GM18858 (cell line): ENCODE data around the gene BIK.

Experiments used
- ATAC-seq: cut with Tn5 transposase; IDR thresholded peaks from one replicate; pipeline ENCODE4 v1.9.1; 2021; ENCODE audit not compliant: unreplicated experiment

BIK gene

DNA sequence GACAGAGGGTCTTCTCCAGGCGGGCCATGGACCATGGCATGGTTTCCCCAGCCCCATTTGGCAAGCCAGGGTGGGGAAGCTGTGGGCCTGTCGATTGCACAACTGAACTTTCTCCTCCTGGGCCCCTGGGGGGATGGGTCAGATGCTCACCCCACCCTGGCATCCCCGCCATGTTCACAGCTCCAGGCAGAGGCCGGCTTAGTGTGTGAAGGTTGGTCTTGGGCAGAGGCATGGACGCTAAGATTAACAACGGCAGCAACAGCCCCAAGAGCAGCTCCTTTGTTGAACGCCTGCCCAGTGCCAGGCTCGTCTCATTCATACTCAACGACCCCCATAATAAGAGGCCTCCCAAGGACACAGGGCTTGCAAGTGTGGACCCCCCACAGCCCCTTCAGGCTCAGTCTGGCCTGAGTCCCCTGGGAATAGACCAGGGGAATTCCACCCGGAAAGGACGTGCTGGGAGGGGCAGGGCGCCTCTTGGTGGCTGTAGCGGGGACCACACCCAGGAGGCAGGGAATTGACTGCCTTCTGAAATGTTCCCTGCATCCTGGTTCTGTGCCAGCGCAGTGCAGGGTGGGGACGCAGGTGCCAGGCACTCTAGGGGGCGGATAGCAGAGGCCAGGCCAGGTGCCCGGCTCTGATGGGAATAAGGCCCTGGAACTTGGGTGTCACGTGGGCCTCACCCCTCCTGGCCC is 49.1 kb downstream of the BIK start:
- no peak for ATAC-seq

DNA sequence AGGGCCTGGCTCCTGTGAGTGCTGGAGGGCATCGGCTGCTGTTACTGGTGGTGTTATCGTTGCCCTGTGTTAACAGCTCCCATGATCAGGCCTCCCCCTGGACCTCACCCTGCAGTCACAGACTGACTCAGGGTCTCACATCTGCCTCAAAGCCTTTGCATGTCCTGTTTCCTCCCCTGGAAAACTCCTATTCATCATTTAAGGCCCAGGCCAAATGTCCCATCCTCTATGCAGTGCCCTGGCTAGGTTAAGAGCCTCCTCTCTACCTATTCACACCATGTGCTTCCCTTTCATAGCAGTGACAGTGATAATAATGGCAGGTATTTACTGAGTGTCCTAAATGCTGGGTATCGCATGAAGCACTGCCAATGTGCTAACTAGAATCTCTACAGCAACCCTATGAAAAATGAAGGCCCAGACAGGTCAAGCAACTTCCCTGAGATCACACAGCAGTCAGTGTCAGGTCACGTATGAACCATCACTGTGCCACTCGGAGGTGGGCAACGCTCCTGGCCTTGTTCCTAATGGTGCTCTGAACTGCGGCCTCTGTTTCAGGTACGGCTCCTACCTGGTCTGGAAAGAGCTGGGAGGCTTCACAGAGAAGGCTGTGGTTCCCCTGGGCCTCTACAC is 50.1 kb downstream of the BIK start:
- no peak for ATAC-seq

DNA sequence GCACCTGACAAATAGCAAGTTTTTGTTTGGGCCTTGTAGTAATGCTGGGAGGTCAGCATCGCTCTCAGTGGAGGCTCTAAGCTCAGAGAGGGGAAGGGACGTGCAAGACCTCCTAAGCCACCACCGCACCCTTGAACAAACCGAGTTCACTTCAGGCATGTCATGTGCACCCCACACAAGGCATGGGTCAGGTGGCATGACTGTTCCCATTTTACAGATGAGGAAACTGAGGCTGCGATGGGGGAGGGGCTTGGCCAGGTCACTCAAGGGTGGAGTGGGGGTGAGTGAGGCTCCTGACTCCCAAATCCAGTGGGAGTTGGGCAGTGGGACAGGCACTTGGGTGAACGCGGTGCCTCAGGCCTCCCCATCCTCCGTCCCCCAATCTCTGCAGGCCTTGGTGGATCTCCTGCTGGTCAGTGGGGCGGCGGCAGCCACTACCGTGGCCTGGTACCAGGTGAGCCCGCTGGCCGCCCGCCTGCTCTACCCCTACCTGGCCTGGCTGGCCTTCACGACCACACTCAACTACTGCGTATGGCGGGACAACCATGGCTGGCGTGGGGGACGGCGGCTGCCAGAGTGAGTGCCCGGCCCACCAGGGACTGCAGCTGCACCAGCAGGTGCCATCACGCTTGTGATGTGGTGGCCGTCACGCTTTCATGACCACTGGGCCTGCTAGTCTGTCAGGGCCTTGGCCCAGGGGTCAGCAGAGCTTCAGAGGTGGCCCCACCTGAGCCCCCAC is 52.0 kb downstream of the BIK start:
- no peak for ATAC-seq

DNA sequence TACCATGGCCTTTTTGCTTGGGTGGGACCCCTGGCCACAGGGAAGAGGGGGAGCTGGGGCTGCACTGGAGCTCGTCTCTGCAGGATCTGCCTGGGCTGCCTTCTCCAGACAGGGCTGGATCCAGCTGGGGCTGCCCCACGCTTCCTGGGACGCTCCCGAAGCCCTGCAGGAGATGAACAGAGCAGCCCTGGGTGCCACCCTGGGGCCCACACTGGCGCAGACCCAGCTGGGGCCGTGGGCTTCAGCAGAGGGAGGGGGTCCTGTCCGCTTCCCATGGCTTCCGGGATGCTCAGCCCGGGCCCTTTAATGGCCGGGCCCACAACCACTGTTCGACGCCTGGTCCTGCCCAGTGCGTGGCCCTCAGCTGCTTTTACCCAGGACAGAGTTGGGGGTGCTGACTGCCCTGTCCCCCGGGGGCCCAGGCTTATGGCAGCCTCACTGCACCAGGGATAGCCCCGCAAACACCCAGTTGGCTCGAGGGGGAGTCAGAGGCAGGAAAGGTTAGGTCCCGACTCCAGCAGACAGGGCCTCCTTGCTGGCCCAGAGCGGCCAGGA is 52.8 kb downstream of the BIK start:
- ATAC-seq: no peak

DNA sequence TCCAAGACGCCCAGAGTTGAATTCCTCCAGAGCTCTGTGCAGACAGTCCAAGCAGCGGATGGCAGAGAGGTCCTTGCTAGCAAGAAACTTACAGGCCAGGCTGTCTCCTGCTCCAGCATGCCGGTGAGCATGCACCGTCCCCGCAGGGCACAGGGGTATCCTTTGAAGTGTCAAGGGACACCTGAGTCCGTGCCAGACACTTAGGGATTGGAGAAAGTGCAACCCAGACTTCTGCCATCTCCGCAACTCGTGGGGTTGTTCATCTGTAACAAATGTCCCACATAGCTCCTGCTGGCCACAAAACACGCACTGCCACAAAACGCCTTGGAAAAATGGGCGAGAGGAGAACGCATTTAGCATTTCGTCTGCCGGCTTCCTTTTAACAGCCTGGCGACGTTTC is 54.1 kb downstream of the BIK start:
- no peak for ATAC-seq

DNA sequence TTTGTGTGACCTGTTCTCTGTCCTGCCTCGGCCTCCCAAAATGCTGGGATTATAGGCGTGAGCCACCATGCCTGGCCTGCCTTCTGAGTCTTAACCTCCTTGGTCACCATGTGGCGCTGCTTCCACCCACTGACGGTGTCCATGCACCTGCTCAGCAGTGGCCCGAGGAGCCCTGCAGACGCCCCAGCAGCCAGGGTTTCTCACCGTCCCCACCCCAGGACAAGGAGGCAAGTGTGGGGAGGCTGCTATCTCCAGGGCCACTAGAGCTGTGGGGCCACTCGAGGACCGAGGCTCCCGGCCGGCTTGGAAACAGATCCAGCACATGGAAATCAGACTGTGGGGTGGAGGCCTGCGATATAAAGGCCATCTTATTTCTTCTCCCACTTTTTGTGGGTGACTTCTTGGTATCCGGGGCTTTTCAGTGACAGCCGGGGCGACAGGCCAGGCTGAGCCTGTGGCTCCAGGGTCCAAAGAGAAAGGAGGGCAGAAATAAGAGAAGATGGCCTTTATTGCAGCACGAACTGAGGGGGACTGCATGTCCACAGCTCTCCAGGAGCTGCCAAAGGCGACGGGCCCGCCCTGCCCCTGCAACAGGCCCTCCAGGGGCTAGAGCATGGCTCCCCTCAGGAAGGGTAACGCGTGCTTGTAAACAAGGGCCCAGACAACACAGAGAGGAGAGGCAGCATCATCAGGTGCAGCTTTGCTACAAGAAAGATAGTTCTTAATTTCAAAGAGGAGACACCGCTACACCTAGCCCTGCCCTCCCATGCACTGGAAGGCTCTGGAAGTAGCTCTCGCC is 55.8 kb downstream of the BIK start:
- ATAC-seq: no peak

DNA sequence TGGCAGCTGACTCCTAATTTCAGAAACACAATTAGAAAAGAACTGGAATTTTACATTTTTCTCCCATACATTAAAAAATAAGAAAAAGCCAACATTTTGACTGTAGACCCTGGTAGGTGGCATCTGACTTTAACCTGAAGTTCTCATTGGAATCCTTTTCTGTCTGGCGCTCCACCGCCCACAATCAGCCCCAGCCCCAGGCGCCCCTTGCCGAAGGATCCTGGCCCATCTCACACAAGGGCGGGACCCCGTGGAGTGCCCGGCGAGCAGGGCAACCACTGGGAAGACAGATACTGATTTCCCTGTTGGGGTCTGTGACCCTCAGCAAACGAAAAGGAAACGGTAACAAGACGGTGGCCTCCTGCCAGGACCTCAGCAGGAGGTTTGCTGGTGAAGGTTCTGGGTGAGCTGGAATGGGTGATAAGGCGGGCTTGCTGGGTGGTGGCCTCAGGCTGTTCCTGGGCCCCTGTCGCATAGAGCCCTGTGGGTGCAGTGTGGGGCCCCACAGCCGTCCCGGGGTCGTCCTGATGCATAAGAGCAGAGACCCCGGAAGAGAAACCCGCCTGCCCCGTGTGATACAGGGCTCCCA is 56.5 kb downstream of the BIK start:
- no peak for ATAC-seq

DNA sequence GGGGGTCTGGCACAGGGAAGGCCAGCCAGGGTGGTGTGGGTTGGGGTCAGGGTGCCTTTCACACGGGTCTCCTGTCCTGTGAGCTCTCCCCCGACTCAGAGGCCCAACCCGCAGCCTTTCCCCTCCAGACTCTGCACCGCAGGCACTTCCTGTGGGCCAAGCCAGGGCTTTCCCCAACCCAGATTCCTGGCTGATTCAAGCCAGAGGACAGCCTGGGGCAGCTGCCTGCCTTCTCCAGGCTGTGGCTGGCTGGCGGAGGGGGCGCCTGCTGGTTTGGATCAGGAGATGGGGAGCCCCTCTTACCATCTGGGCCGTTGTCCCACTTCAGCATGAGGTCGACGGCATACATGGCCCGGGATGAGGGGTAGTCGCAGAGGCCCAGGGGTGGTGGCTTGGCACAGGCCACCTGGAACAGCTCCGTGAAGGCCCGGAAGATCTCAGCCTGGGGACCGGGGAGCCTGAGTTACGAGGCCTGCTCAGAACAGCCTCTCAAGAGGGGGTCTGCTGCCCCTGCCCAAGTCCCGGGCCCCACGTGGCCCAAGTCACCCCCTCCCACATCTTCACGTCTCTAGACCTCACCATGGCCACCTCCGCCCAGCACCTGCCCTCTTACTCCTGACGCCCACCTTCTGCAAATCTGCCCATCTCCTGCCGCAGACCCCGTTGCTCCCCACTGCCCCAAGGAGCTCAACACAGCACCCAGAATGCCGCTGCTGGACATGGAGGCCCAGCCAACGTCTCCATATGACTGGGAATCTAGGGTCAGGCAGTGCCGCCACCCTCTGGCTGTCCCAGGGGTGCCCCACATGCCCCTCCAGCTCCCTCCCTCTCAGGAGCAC is 58.1 kb downstream of the BIK start:
- no peak for ATAC-seq

DNA sequence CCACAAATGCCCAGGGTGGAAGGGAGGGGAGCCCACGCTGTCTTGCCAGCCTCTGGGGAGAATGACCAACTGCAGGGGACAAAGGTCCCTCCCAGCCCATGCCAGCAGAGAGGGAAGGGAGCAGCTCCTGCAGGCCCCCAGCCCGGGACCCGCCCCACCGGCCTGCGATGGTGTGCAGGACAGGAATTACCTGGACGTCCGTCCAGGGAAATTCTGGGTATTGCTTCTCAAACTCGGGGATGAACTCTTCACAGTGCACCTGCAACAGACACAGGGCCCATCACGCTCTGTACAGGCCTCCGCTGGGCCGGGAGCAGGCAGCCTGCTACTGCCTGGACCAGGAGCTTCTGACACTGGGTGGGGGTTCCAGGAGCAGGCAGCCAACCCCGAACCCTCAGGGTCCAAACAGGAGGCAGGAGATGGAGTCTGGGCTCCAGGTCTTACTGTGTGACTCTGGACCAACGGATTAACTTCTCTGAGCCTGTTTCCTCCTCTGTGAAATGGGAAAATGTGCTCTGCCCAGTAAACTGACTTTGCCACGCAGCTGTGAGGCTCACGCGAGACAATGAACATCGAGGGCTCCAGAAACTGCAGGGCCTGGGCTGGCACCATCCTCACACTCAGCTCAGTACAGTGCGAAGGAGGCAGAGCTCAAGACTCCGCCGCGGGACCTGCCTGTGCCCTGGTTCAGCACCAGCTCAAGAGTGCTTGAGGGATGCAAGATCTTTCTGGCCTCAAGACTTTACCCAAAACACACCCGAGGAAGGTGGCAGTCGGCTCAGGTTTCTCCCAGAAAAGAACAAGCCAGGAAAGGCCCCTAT is 59.0 kb downstream of the BIK start:
- no peak for ATAC-seq

DNA sequence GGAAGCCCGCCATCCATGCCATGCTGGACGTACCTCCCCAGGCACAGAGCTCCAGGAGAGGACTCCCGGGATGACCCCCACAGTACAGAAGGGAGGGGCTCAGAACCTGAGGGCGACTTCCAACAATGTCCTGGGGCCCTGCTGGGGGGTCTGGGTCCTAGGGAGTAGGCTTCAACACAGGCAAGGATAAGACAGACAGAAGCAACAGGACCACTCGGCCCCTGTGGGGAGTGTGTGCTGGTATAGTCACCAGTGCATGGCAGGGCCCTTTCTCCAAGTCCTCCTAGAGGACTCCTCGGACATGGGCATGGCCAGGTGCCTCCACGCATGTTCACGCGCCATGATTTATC is 59.6 kb downstream of the BIK start:
- ATAC-seq: no peak

DNA sequence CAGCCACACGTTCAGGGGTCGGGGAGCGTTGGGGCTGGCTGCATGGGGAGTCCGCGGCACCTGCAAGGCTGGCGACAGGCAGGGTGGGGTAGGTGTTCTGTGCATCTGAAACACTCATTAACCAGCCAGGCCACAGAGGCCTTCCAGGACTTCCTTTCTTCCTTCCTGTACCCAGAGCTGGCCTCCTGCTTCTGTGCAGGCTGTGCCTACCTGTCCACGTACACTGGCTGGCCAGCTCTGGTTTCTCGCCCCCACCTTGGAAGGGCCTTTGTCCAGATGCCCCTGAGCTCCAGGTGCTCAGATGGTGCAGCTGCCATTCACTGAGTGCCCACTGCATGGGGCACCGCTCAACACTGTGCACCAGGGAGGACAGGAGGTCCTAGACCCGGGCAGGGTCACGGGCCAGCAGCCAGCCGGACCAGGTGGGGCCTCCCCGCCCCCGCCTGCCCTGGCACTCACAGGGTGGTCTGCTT is 60.5 kb downstream of the BIK start:
- ATAC-seq: no peak

DNA sequence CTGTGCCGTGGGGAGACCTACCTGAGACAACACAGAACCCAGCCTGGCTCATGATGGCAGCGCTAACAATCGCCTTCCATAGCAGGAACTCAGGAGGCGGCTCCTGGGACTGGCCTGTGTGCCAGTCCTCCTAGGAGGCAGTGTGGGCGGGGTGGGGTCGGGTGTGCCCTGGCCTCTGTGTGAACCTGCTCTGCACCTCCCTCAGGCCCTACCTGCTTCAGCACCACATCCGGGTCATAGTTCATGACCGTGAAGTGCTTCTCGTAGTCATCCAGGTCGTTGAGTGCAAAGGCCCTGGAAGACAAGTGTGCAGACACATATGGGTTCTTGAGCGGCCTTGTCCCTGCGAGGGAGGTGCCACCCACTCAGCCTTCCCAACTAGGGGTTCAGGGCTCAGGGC is 61.1 kb downstream of the BIK start:
- ATAC-seq: no peak

DNA sequence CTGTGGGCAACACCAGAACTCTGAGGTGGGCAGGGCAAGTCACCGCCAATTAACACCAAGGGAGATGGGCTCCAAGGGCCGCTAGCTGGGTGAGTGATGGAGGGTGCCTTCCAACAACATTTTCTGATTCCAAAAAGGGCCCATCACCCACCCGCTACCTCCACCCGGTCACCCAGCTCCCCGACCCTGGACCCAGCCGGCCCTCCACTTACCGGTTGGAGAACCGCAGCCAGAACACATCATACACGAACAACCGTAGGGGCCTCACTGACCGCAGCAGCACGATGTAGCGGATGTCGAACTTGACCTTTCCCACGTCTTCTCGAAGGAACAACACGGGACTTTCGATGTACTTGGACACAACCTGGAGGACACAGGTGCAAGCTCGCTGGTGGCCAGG is 61.6 kb downstream of the BIK start:
- no peak for ATAC-seq

DNA sequence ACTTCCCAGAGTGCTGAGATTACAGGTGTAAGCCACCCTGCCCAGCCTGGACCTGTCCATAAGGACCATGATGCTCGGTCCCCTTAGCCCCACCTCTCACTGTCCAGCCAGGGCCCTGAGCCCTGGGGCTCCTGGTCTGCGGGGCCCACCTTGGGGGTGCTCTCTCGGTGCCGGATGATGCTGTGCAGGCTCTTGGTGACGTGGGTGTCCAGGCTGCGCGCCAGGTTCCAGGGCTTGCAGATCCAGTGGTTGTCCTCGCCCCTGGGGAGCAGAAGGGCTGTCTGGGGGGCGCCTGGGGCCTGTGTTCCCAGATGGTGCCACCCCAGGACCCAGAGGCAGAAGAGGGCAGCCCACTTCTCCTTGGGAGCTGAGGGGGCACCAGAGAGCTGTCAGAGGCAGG is 63.0 kb downstream of the BIK start:
- ATAC-seq: no peak

DNA sequence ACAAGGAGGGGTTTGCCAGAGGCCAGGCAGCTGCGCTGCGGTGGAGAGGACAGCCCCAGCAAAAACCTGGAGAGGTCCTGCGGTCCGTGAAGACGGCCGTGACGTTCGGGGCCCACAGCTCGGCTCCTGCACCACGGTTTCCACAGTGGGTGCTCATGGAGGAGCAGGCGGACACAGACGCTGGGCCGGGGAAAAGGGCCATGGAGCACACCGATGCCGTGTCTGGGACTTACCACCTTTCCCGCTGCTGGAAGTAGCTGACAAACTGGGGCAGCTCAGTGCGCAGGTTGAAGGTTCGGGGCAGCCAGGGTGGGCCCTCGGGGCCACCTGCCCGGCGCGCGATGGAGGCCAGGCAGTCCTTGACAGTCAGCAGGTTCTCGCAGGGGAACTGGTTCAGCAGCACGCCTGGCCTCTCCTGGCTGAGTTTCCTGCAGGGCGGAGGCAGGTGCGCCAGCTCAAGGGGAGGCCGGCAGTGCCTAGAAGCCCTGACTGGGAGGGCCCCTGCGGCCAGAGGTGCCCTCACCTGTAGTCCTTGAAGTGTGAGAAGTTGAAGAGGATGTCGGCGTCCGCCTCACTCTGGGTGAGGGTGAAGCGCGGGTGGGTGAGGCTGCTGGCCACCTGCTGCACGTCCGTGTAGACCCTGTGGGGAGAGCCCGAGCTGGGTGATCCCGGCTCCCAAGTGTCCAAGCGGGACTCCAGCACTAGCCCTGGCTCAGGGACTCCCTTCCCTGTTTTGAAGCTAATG is 63.6 kb downstream of the BIK start:
- ATAC-seq: no peak

DNA sequence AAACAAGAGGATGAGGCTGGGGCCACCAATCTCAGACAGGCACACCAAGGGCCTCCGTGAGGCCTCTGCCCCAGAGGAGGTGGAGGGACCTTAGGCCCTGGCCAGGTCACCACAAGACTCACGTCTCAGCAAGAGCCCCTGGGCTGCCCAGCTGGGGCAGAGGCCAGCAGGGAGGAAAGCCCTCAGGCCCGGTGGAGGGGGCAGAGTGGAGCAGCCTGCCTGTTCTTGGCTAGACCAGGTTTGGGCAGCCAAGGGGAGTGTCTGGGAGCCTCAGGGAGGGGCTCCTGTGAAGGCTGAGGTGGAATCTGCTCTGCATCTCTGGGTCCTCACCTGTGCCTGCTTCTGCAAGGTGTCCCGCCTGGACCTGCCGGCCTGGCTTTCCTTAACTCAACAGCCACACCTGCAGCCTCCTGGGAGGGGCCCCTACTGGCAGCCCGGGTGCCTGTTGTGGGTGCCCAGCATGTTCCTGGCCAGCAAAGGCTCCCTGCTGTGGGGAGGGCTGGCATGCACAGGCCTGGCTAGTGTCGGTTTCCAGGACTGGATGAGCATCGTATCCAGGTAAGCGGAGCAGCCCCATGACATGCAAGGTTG is 64.5 kb downstream of the BIK start:
- ATAC-seq: no peak

DNA sequence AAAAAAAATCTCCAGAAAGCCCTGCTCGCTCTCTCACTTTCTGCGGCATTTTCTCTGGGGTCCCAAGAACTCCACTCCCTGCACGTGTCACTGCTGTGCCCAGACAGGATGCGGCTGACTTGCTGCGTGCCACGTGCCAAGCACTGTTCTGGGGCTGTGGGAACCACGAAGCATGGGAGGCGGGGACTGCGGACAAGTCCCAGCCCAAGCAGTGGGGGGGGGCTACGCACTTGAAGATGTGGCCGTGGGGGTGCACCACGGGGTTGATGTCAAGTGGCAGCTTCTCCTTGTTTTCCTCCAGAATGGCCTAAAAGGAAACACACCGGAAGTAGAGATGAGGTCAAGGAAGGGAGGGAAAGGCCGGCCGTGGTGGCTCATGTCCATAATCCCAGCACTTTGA is 65.5 kb downstream of the BIK start:
- no peak for ATAC-seq

DNA sequence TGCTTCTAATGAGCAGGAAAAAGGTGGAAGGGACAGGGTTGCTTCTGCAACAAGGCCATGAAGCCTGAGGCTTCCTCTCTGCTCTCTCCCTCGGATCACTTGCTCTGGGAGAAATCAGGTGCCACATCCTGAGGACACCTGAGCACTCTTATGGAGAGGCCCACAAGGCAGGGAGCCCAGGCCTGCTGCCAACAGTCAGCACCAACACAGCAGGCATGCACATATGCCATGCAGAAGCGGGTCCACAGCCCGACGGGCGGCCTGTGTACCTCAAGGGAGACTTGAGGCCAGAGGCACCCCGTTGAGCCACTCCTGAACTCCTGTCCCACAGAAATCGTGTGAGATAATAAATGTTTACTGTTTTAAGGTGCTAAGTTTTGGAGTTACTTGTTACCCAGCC is 66.9 kb downstream of the BIK start:
- ATAC-seq: no peak
